ENCODE data around the gene GRIFIN.

GRIFIN gene

DNA sequence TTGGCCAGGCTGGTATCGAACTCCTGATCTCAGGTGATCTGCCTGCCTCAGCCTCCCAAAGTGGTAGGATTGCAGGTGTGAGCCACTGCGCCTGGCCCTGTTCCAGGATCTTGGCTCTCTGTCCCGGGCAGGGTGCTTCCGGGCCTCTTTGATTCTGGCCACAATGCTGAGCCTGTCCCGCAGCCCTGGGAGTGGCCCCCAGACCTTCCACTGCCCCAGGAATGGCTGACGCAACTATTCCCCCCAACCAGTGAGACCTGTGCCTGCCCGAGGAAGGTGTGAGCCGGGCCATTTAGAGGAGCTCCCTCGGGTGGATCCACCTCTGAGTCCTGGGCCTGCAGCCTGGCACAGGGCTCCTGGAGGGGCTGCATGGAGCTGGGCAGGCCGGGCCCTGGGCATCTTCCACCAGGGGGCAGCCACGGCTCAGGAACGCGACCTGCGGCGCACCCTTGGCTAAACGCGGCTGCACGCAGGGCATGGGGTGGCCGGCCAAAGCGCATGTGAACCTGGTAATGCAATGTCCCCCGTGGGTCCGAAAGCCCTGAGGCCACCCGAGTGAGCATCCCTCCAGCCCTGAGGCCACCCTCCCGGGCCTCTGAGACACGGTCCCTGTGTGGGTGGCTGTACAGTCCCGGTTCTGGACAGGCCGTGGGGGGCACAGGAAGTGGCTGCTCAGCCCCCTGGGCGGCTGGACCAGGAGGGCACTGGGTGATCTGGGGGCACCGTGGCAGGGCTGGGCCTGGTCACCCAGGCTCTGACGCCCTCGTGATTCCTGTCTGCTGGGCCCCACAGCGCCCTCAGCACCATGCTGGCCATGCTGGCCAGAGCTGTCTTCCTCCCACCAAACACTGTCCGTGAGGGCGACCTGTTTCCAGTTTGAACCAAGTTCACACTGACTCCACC lies 24.8 kb downstream of the GRIFIN start:
- peaks cover 11% of the 10 kb centered on the region for H3K4me1 ChIP-seq (ENCODE audit: control insufficient read depth, insufficient read depth, low read length)
- H3K27me3 ChIP-seq (ENCODE audit: control insufficient read depth in 1 of 2, insufficient read depth in 2 of 2, low read length in 2 of 2), result no peaks in the 10 kb centered on the region
- no peaks in the 10 kb centered on the region for H3K9me3 ChIP-seq (ENCODE audit: control insufficient read depth in 2 of 2, low read length in 2 of 2)
- H3K9ac ChIP-seq (ENCODE audit: low read length in 2 of 2), result peak overlapping the region; percentile 13 to 27
- peak overlapping the region; percentile 44 to 73 for H3K4me3 ChIP-seq (ENCODE audit: low read length in 2 of 2)
- H3K36me3 ChIP-seq (ENCODE audit: control insufficient read depth in 2 of 2, insufficient read depth in 2 of 2, low read length in 2 of 2), result no peaks in the 10 kb centered on the region
- no peak overlapping the region for H3K27ac ChIP-seq (ENCODE audit: low read length)

- Histone ChIP-seq H3K4me3 (ENCODE audit: low read length in 2 of 2) (no peak overlapping the region), H3K27me3 (ENCODE audit: control insufficient read depth in 1 of 2, insufficient read depth in 2 of 2, low read length in 2 of 2) (no peaks in the 10 kb centered on the region), H3K9ac (ENCODE audit: low read length in 2 of 2) (no peak overlapping the region), H3K27ac (ENCODE audit: low read length) (no peak overlapping the region), H3K36me3 (ENCODE audit: control insufficient read depth in 2 of 2, insufficient read depth in 2 of 2, low read length in 2 of 2) (no peaks in the 10 kb centered on the region), H3K9me3 (ENCODE audit: control insufficient read depth in 2 of 2, low read length in 2 of 2) (no peaks in the 10 kb centered on the region), H3K4me1 (ENCODE audit: control insufficient read depth, insufficient read depth, low read length) (peaks cover 11% of the 10 kb centered on the region)
Observed at GRCh38 chr7:2450198-2451107, 25.7 kb downstream of the GRIFIN start.

- Histone ChIP-seq H3K4me1 (ENCODE audit: control insufficient read depth, insufficient read depth, low read length) (peaks cover 6% of the 10 kb centered on the region), H3K27me3 (ENCODE audit: control insufficient read depth in 1 of 2, insufficient read depth in 2 of 2, low read length in 2 of 2) (no peaks in the 10 kb centered on the region), H3K36me3 (ENCODE audit: control insufficient read depth in 2 of 2, insufficient read depth in 2 of 2, low read length in 2 of 2) (peaks cover 0 to 3% of the 10 kb centered on the region in 2 donors), H3K27ac (ENCODE audit: low read length) (no peak overlapping the region), H3K4me3 (ENCODE audit: low read length in 2 of 2) (no peak overlapping the region), H3K9me3 (ENCODE audit: control insufficient read depth in 2 of 2, low read length in 2 of 2) (no peaks in the 10 kb centered on the region), H3K9ac (ENCODE audit: low read length in 2 of 2) (no peak overlapping the region)
Observed at GRCh38 chr7:2446676-2447075, 29.5 kb downstream of the GRIFIN start.

DNA sequence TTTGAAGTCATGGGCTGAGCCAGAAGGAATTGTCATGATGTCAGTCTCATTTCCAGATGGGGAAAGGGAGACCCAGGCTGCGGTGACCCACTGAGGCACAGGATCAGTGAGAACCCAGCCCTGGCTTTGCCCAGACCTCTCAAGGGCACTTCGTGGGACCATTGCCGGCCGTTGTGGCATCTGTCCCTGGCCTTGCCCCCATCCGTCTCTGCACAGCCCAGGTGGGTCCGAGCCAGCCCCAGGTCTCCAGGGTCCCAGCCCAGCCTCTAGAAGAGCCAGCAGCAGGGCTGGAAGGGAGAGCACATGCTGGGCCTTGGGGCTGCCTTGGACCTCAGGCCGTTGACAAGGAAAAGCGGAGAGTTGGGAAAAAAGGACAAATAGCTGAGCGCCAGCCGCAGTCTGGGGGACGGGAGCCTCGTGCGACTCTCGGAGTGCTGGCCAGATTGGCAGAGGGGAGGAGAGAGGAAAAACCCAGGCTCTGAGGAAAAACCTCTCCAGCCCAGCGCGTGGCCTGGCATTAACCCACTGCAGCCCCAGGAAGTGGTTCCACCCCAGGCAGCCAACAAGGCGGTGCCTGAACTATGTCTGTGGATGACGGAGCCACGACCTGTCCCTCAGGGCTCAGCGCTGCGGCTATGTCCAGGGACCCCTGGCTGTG lies 30.2 kb downstream of the GRIFIN start:
- peaks cover 0 to 3% of the 10 kb centered on the region in 2 donors for H3K36me3 ChIP-seq (ENCODE audit: control insufficient read depth in 2 of 2, insufficient read depth in 2 of 2, low read length in 2 of 2)
- no peaks in the 10 kb centered on the region for H3K9me3 ChIP-seq (ENCODE audit: control insufficient read depth in 2 of 2, low read length in 2 of 2)
- H3K4me3 ChIP-seq (ENCODE audit: low read length in 2 of 2), result no peak overlapping the region
- H3K4me1 ChIP-seq (ENCODE audit: control insufficient read depth, insufficient read depth, low read length), result no peaks in the 10 kb centered on the region
- H3K27ac ChIP-seq (ENCODE audit: low read length), result no peak overlapping the region
- H3K27me3 ChIP-seq (ENCODE audit: control insufficient read depth in 1 of 2, insufficient read depth in 2 of 2, low read length in 2 of 2), result no peaks in the 10 kb centered on the region
- H3K9ac ChIP-seq (ENCODE audit: low read length in 2 of 2), result no peak overlapping the region

DNA sequence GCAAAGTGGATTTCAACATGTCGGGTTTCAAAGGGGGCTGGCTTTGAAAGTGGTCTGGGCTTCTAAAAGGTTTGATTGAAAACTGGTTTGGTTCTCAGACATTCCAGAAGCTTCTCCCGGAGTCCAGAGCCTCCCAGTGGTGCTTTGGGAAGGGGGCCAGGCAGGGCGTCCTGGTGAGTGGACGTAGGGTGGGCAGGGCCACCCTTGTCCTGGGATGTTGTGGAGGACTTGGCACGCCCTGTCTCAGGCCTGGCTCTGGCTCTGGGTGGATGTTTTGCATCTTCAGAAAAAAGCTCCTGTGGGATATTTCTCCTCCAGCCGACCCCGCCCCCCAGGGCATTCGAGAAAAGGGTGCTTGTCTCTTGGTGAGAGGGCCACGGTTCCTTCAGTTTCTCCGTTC lies 31.2 kb downstream of the GRIFIN start:
- no peaks in the 10 kb centered on the region for H3K27me3 ChIP-seq (ENCODE audit: control insufficient read depth in 1 of 2, insufficient read depth in 2 of 2, low read length in 2 of 2)
- no peak overlapping the region for H3K9ac ChIP-seq (ENCODE audit: low read length in 2 of 2)
- no peaks in the 10 kb centered on the region for H3K9me3 ChIP-seq (ENCODE audit: control insufficient read depth in 2 of 2, low read length in 2 of 2)
- H3K36me3 ChIP-seq (ENCODE audit: control insufficient read depth in 2 of 2, insufficient read depth in 2 of 2, low read length in 2 of 2), result peaks cover 0 to 3% of the 10 kb centered on the region in 2 donors
- H3K4me1 ChIP-seq (ENCODE audit: control insufficient read depth, insufficient read depth, low read length), result no peaks in the 10 kb centered on the region
- no peak overlapping the region for H3K4me3 ChIP-seq (ENCODE audit: low read length in 2 of 2)
- H3K27ac ChIP-seq (ENCODE audit: low read length), result no peak overlapping the region

- Histone ChIP-seq H3K9me3 (ENCODE audit: control insufficient read depth in 2 of 2, low read length in 2 of 2) (no peaks in the 10 kb centered on the region), H3K27me3 (ENCODE audit: control insufficient read depth in 1 of 2, insufficient read depth in 2 of 2, low read length in 2 of 2) (no peaks in the 10 kb centered on the region), H3K4me1 (ENCODE audit: control insufficient read depth, insufficient read depth, low read length) (no peaks in the 10 kb centered on the region), H3K36me3 (ENCODE audit: control insufficient read depth in 2 of 2, insufficient read depth in 2 of 2, low read length in 2 of 2) (peaks cover 0 to 3% of the 10 kb centered on the region in 2 donors), H3K4me3 (ENCODE audit: low read length in 2 of 2) (no peak overlapping the region), H3K27ac (ENCODE audit: low read length) (no peak overlapping the region), H3K9ac (ENCODE audit: low read length in 2 of 2) (no peak overlapping the region)
Observed at GRCh38 chr7:2444476-2444875, 31.7 kb downstream of the GRIFIN start.

DNA sequence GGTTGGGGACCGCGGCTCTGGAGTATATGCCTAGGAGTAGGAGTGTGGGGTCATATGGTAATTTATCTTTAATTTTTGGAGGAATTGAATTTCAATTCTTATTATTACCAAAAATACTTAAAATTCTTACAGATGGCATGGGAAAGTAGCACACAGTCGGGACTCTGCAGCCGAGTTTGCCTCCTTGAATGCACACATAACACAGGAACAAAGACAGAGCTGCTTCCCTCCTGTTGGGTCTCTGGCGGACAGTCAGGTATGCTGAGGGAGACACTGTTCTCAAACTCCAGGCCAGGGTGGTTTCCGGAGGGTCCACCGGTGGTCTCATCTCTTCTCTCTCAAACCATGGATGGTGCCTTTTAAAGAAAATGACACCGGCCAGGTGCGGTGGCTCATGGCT lies 32.7 kb downstream of the GRIFIN start:
- H3K27ac ChIP-seq (ENCODE audit: low read length), result no peak overlapping the region
- H3K9me3 ChIP-seq (ENCODE audit: control insufficient read depth in 2 of 2, low read length in 2 of 2), result no peaks in the 10 kb centered on the region
- H3K36me3 ChIP-seq (ENCODE audit: control insufficient read depth in 2 of 2, insufficient read depth in 2 of 2, low read length in 2 of 2), result peaks cover 0 to 3% of the 10 kb centered on the region in 2 donors
- no peak overlapping the region for H3K9ac ChIP-seq (ENCODE audit: low read length in 2 of 2)
- no peak overlapping the region for H3K4me3 ChIP-seq (ENCODE audit: low read length in 2 of 2)
- no peaks in the 10 kb centered on the region for H3K4me1 ChIP-seq (ENCODE audit: control insufficient read depth, insufficient read depth, low read length)
- no peaks in the 10 kb centered on the region for H3K27me3 ChIP-seq (ENCODE audit: control insufficient read depth in 1 of 2, insufficient read depth in 2 of 2, low read length in 2 of 2)

DNA sequence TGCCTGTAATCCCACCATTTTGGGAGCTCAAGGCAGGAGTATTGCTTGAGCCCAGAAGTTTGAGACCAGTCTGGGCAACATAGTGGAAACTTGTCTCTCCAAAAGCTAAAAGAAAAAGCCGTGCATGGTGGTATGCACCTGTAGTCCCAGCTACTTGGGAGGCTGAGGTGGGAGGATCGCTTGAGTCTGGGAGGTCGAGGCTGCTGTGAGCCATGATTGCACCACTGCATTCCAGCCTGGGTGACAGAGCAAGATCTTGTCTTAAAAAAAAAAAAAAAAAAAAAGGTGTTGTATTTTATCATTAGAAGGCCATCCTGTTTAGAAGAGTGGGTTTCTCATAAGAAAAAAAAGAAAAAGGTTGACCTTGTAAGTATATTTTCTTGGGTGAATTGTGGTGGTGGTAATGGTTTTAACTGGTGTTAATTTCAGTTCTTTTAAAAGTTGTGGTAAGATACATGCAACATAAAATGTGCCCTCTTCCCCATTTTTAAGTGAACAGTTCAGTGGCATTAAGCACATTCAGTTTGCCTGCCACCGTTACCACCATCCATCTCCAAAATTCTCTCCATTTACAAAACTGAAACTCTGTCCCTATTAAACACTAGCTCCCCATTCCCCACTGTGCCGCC lies 34.7 kb downstream of the GRIFIN start:
- Histone ChIP-seq H3K4me3 (ENCODE audit: low read length in 2 of 2) (no peak overlapping the region), H3K36me3 (ENCODE audit: control insufficient read depth in 2 of 2, insufficient read depth in 2 of 2, low read length in 2 of 2) (peaks cover 0 to 5% of the 10 kb centered on the region in 2 donors), H3K27ac (ENCODE audit: low read length) (no peak overlapping the region), H3K9me3 (ENCODE audit: control insufficient read depth in 2 of 2, low read length in 2 of 2) (no peaks in the 10 kb centered on the region), H3K4me1 (ENCODE audit: control insufficient read depth, insufficient read depth, low read length) (peaks cover 3% of the 10 kb centered on the region), H3K9ac (ENCODE audit: low read length in 2 of 2) (no peak overlapping the region), H3K27me3 (ENCODE audit: control insufficient read depth in 1 of 2, insufficient read depth in 2 of 2, low read length in 2 of 2) (no peaks in the 10 kb centered on the region)

DNA sequence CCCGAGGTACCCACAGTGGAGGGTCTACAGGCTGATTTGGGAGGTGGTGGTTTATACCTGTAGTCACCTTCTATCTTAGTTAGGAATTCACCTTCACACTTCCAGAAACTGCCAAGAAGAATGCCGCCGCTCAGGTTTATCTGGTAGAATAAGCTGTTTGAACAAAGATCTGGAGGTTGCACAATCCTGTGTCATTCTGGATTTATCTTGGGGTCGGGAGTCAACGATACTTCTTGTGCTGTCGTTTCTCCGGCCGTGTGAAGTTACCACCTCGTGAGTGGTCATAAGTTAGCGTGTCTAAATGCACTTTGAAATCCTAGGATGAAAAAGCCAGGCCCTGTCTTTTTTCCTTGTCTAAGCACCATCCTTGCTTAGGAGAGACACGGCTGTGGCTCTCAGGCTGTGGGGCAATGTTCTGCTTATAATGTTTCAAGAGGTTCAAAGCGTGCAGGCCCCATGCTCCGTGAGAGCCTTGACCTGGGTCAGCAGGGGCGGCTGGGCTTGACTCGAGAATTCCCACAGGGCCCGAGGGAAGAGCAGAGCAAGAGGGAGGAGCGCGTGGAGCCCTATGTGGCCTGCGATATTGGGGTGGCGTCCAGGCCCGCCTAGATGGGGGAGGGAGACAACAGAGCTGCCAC lies 35.5 kb downstream of the GRIFIN start:
- H3K9me3 ChIP-seq (ENCODE audit: control insufficient read depth in 2 of 2, low read length in 2 of 2), result no peaks in the 10 kb centered on the region
- H3K9ac ChIP-seq (ENCODE audit: low read length in 2 of 2), result no peak overlapping the region
- no peak overlapping the region for H3K4me3 ChIP-seq (ENCODE audit: low read length in 2 of 2)
- no peak overlapping the region for H3K27ac ChIP-seq (ENCODE audit: low read length)
- peaks cover 0 to 5% of the 10 kb centered on the region in 2 donors for H3K36me3 ChIP-seq (ENCODE audit: control insufficient read depth in 2 of 2, insufficient read depth in 2 of 2, low read length in 2 of 2)
- no peaks in the 10 kb centered on the region for H3K27me3 ChIP-seq (ENCODE audit: control insufficient read depth in 1 of 2, insufficient read depth in 2 of 2, low read length in 2 of 2)
- H3K4me1 ChIP-seq (ENCODE audit: control insufficient read depth, insufficient read depth, low read length), result peaks cover 3% of the 10 kb centered on the region

DNA sequence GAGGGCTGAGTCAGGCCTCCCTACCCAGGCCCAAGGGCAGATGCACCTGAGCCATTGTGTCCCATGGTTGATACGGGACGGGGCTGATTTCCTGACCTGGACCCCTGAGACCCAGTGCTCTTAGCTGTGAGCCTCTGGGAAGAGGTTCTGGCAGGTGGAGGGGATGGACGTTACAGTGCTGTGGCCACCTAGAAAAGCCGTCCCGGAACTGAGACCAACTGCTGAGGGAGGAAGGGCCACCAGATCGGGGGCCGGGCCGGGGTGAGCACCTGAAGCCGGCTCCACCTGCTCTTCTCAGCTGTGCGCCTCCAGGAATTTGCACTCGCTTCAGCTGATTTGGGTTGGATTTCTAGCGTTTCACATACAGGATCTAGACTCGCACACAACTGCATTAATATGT lies 37.4 kb downstream of the GRIFIN start:
- H3K4me1 ChIP-seq (ENCODE audit: control insufficient read depth, insufficient read depth, low read length), result peaks cover 3% of the 10 kb centered on the region
- H3K9me3 ChIP-seq (ENCODE audit: control insufficient read depth in 2 of 2, low read length in 2 of 2), result no peaks in the 10 kb centered on the region
- peaks cover 2 to 12% of the 10 kb centered on the region in 2 donors for H3K36me3 ChIP-seq (ENCODE audit: control insufficient read depth in 2 of 2, insufficient read depth in 2 of 2, low read length in 2 of 2)
- no peak overlapping the region for H3K9ac ChIP-seq (ENCODE audit: low read length in 2 of 2)
- H3K4me3 ChIP-seq (ENCODE audit: low read length in 2 of 2), result no peak overlapping the region
- no peaks in the 10 kb centered on the region for H3K27me3 ChIP-seq (ENCODE audit: control insufficient read depth in 1 of 2, insufficient read depth in 2 of 2, low read length in 2 of 2)
- H3K27ac ChIP-seq (ENCODE audit: low read length), result no peak overlapping the region

Measured in stomach smooth muscle (tissue), 2 donors.